Osteoblast (primary cell): ENCODE results near the gene MYL3. TPM values are rescaled to one million over a fixed set of nuclear protein-coding genes. Genes with fewer than 3 reads are reported as not detected.

Experiments used
- DNase-seq: peaks from one replicate; pipeline ENCODE4 v3.0.0; 2011; ENCODE audit warnings: low spot score, mixed read lengths; ENCODE audit not compliant: insufficient read length; ENCODE audit errors: missing footprints
- H2AFZ ChIP-seq: 2 replicates; pipeline ENCODE4 v1.6.0; 2011; ENCODE audit warnings: mild to moderate bottlenecking, low read length
- H3K27ac ChIP-seq: 2 replicates; pipeline ENCODE4 v1.5.1; 2011; ENCODE audit warnings: mild to moderate bottlenecking, low read depth, low read length, moderate library complexity
- H3K27me3 ChIP-seq: 2 replicates; pipeline ENCODE4 v1.6.0; 2012; ENCODE audit warnings: mild to moderate bottlenecking, control low read depth, inconsistent platforms, low read length, moderate library complexity; ENCODE audit not compliant: insufficient read depth
- H3K36me3 ChIP-seq: 2 replicates; pipeline ENCODE4 v1.5.1; 2011; ENCODE audit warnings: mild to moderate bottlenecking, low read length, control low read depth, moderate library complexity; ENCODE audit not compliant: insufficient read depth
- H3K4me1 ChIP-seq: 2 replicates; pipeline ENCODE4 v1.5.1; 2011; ENCODE audit warnings: mild to moderate bottlenecking, low read length, control low read depth, moderate library complexity; ENCODE audit not compliant: insufficient read depth
- H3K4me2 ChIP-seq: 2 replicates; pipeline ENCODE4 v1.6.0; 2011; ENCODE audit warnings: mild to moderate bottlenecking, low read length; ENCODE audit not compliant: insufficient read depth
- H3K4me3 ChIP-seq: fragments of 200-600 bp; sonication (generic); 3 replicates; pipeline ENCODE4 v1.5.1; 2012; ENCODE audit warnings: mild to moderate bottlenecking, low read length, inconsistent platforms; ENCODE audit not compliant: insufficient read depth
- H3K79me2 ChIP-seq: 2 replicates; pipeline ENCODE4 v1.6.0; 2012; ENCODE audit warnings: mild to moderate bottlenecking, low read length, control low read depth, inconsistent platforms; ENCODE audit not compliant: insufficient read depth
- H3K9me3 ChIP-seq: 2 replicates; pipeline ENCODE4 v1.5.1; 2011; ENCODE audit warnings: low read depth, low read length, control low read depth
- H4K20me1 ChIP-seq: 2 replicates; pipeline ENCODE4 v1.6.0; 2012; ENCODE audit warnings: mild to moderate bottlenecking, low read length, control low read depth; ENCODE audit not compliant: insufficient read depth
- total RNA-seq: library from RNA; depleted of rRNA; stranded (reverse); fragments of >200 nt; gene quantifications from 2 replicates; pipeline ENCODE4 v1.2.3, GENCODE V29; 2012
- TF ChIP-seq, protein P1 (sequence below): IDR thresholded peaks from 2 replicates; pipeline ENCODE4 v1.5.1; 2011; ENCODE audit warnings: mild to moderate bottlenecking, low read depth, low read length, moderate library complexity; ENCODE audit errors: extremely low read depth

MYL3 gene
- total RNA-seq, 1 donor = not detected

DNA sequence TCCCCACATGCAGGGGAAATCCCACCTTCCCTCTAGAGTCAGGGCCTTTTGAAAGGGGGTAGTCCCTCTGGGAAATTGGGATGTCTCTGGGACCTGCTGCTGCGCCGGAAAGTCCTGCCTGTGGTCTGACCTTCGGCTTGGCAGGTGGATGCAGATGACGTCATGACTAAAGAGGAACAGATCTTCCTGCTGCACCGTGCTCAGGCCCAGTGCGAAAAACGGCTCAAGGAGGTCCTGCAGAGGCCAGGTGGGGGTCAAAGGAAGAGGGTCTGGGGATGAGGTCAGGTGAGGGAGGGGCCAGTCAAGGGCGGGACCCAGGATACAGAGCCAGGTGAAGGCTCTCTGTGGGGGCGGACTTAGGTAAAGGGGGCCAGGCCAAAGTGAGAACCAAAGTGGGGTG lies 30.5 kb upstream of the MYL3 start:
- Histone ChIP-seq H3K4me2 (no peak overlapping the region), H4K20me1 (peaks cover 3% of the 10 kb centered on the region), H3K27ac (no peak overlapping the region), H3K9me3 (no peaks in the 10 kb centered on the region), H2AFZ (no peak overlapping the region), H3K36me3 (no peaks in the 10 kb centered on the region), H3K79me2 (no peaks in the 10 kb centered on the region), H3K27me3 (peaks cover 45% of the 10 kb centered on the region), H3K4me1 (no peaks in the 10 kb centered on the region), H3K4me3 (no peak overlapping the region)
- peak; percentile 68 for DNase-seq
- TF ChIP-seq, protein P1, sequence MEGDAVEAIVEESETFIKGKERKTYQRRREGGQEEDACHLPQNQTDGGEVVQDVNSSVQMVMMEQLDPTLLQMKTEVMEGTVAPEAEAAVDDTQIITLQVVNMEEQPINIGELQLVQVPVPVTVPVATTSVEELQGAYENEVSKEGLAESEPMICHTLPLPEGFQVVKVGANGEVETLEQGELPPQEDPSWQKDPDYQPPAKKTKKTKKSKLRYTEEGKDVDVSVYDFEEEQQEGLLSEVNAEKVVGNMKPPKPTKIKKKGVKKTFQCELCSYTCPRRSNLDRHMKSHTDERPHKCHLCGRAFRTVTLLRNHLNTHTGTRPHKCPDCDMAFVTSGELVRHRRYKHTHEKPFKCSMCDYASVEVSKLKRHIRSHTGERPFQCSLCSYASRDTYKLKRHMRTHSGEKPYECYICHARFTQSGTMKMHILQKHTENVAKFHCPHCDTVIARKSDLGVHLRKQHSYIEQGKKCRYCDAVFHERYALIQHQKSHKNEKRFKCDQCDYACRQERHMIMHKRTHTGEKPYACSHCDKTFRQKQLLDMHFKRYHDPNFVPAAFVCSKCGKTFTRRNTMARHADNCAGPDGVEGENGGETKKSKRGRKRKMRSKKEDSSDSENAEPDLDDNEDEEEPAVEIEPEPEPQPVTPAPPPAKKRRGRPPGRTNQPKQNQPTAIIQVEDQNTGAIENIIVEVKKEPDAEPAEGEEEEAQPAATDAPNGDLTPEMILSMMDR = no peak

- no peaks in the 10 kb centered on the region for H3K4me1 ChIP-seq
- H3K27me3 ChIP-seq = peaks cover 50% of the 10 kb centered on the region
- DNase-seq = peak; percentile 79
- TF ChIP-seq, protein P1 = no peak
- H3K27ac ChIP-seq = no peak overlapping the region
- H3K79me2 ChIP-seq = no peaks in the 10 kb centered on the region
- H3K4me2 ChIP-seq = no peak overlapping the region
- H2AFZ ChIP-seq = no peak overlapping the region
- H4K20me1 ChIP-seq = peaks cover 3% of the 10 kb centered on the region
- H3K36me3 ChIP-seq = no peaks in the 10 kb centered on the region
- no peaks in the 10 kb centered on the region for H3K9me3 ChIP-seq
- H3K4me3 ChIP-seq = no peak overlapping the region
These were observed 30.0 kb upstream of the MYL3 start for GRCh38 chr3:46893146-46893748.

GRCh38 chr3:46892285-46893145 lies 29.3 kb upstream of the MYL3 start:
- Histone ChIP-seq H2AFZ (peak overlapping the region; percentile 46), H3K4me2 (peak overlapping the region; percentile 78), H4K20me1 (peaks cover 3% of the 10 kb centered on the region), H3K79me2 (no peaks in the 10 kb centered on the region), H3K27me3 (peaks cover 54% of the 10 kb centered on the region), H3K9me3 (no peaks in the 10 kb centered on the region), H3K4me1 (no peaks in the 10 kb centered on the region), H3K27ac (no peak overlapping the region), H3K36me3 (no peaks in the 10 kb centered on the region), H3K4me3 (peak overlapping the region; percentile 64)
- peak; percentile 98 for DNase-seq
- TF ChIP-seq, protein P1 = no peak

- H3K4me2 ChIP-seq = no peak overlapping the region
- H2AFZ ChIP-seq = no peak overlapping the region
- H3K36me3 ChIP-seq = no peaks in the 10 kb centered on the region
- H3K4me3 ChIP-seq = no peak overlapping the region
- DNase-seq = no peak
- no peak overlapping the region for H3K27ac ChIP-seq
- H3K4me1 ChIP-seq = no peaks in the 10 kb centered on the region
- H3K27me3 ChIP-seq = peaks cover 61% of the 10 kb centered on the region
- H3K79me2 ChIP-seq = no peaks in the 10 kb centered on the region
- peaks cover 3% of the 10 kb centered on the region for H4K20me1 ChIP-seq
- no peaks in the 10 kb centered on the region for H3K9me3 ChIP-seq
- TF ChIP-seq, protein P1 = no peak
These were observed 27.9 kb upstream of the MYL3 start for GRCh38 chr3:46891132-46891531.
